Measurements from ENCODE around the gene ASIP. TPM values are rescaled to one million over a fixed set of nuclear protein-coding genes. Genes with fewer than 3 reads are reported as not detected.
A peak's percentile ranks its signal among the peaks of the same experiment; 100 is the strongest.

The ASIP gene
- total and polyA plus RNA-seq, 2 of the 13 experiments (the other 11 are each of a cell fraction or from before 2014, with no cell fraction given) = not detected

DNA sequence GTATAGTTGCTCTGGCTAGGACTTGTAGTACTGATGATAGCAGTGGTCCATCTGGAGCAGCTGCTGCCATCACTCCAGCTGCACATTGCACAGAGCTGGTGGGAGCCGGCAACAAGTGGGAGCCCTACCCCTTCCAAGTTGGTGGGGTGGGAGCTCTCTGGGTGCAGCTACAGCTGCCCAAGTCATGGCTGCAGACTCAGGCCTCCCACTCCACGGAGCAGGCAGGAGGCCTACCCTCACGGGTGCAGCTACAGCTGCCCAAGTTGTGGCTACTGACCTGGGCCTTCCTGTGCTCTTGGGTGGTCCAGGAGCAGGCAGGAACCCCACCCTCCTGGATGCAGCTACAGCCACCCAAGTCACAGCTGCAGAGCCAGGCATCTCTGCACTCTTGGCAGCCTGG lies 32.1 kb upstream of the ASIP start:
- ATAC-seq = peak; percentile 19
- CTCF ChIA-PET (ENCODE audit: low intra/inter-chr PET ratio, low total read pairs) = no interaction called here
- in situ Hi-C loops (cut with HindIII; ENCODE audit: extremely low pct_ligation_motif_present, low pct_unique_long_range_greater_than_20kb) = no loop called here
- no peak for FAIRE-seq
- Histone ChIP-seq H3K27me3 (ENCODE audit: control insufficient read depth in 1 of 2, insufficient read depth in 2 of 2, low read length in 2 of 2) (peaks cover 7 to 32% of the 10 kb centered on the region in 2 experiments; a peak in 4 of 5 replicates), H3K9me3 (ENCODE audit: low read length) (no peaks in the 10 kb centered on the region), H2AFZ (ENCODE audit: low read length) (no peak overlapping the region), H3K4me3 (replicated peaks in 1 of 3; ENCODE audit: insufficient read depth in 1 of 3, low read depth in 2 of 3, low read length in 3 of 3) (no peak overlapping the region), H3K27ac (ENCODE audit: extremely low read length, insufficient read depth, low read length) (no peak overlapping the region), H3K4me1 (ENCODE audit: insufficient read depth, low read length) (peaks cover 5% of the 10 kb centered on the region), H3K4me2 (ENCODE audit: low read depth, low read length) (no peak overlapping the region), H4K20me1 (ENCODE audit: insufficient read depth, low read length) (no peaks in the 10 kb centered on the region), H3K79me2 (ENCODE audit: insufficient read depth, low read length) (no peaks in the 10 kb centered on the region), H3K9ac (ENCODE audit: insufficient read depth, low read depth, low read length) (no peak overlapping the region), H3K36me3 (replicated peaks in 1 of 2; ENCODE audit: control insufficient read depth in 1 of 2, insufficient read depth in 2 of 2, low read length in 2 of 2) (no peaks in the 10 kb centered on the region)
- no peak for DNase-seq (ENCODE audit: low spot score)
- 20% methylated on average over 2 of the region's 3 CpGs for WGBS (ENCODE audit: low lambda C conversion rate)
- POLR2A ChIA-PET = no interaction called here
- intact Hi-C loops (cut with micrococcal nuclease; ENCODE audit: unreplicated experiment) = loop anchor here (5.0 kb wide), 1 partner anchor 1948 kb away; no protein-coding TSS in a partner anchor
- BruUV-seq (replicated peaks) = no TSS peak
- TF ChIP-seq ZNF768 (CRISPR knock-in tag; IDR thresholded peaks at IDR 0.05) (0 out of 2 replicates have a peak, but pooled peaks have one; percentile 18), FOXJ3 (CRISPR knock-in tag; IDR thresholded peaks at IDR 0.05; ENCODE audit: borderline replicate concordance) (no peak), ZFP36L2 (CRISPR knock-in tag; IDR thresholded peaks at IDR 0.05) (no peak), ZNF878 (CRISPR knock-in tag; IDR thresholded peaks at IDR 0.05) (no peak), PAWR (CRISPR knock-in tag; IDR thresholded peaks at IDR 0.05; ENCODE audit: borderline replicate concordance) (no peak), HES4 (CRISPR knock-in tag; IDR thresholded peaks at IDR 0.05; ENCODE audit: borderline replicate concordance) (no peak)
- TF ChIP-seq, protein P1, sequence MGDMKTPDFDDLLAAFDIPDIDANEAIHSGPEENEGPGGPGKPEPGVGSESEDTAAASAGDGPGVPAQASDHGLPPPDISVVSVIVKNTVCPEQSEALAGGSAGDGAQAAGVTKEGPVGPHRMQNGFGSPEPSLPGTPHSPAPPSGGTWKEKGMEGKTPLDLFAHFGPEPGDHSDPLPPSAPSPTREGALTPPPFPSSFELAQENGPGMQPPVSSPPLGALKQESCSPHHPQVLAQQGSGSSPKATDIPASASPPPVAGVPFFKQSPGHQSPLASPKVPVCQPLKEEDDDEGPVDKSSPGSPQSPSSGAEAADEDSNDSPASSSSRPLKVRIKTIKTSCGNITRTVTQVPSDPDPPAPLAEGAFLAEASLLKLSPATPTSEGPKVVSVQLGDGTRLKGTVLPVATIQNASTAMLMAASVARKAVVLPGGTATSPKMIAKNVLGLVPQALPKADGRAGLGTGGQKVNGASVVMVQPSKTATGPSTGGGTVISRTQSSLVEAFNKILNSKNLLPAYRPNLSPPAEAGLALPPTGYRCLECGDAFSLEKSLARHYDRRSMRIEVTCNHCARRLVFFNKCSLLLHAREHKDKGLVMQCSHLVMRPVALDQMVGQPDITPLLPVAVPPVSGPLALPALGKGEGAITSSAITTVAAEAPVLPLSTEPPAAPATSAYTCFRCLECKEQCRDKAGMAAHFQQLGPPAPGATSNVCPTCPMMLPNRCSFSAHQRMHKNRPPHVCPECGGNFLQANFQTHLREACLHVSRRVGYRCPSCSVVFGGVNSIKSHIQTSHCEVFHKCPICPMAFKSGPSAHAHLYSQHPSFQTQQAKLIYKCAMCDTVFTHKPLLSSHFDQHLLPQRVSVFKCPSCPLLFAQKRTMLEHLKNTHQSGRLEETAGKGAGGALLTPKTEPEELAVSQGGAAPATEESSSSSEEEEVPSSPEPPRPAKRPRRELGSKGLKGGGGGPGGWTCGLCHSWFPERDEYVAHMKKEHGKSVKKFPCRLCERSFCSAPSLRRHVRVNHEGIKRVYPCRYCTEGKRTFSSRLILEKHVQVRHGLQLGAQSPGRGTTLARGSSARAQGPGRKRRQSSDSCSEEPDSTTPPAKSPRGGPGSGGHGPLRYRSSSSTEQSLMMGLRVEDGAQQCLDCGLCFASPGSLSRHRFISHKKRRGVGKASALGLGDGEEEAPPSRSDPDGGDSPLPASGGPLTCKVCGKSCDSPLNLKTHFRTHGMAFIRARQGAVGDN (CRISPR knock-in tag; IDR thresholded peaks at IDR 0.05) = 0 out of 2 replicates have a peak, but pooled peaks have one; percentile 0

Data from HepG2 (cell line).